HG03439 (cell line): ENCODE data around the gene DPH2.

Source experiments
- ATAC-seq: cut with Tn5 transposase; IDR thresholded peaks from one replicate; pipeline ENCODE4 v1.9.1; 2021; ENCODE audit warnings: mild to moderate bottlenecking, moderate library complexity; ENCODE audit not compliant: unreplicated experiment

Gene DPH2

GRCh38 chr1:43997295-43997999, 27.6 kb downstream of the DPH2 start:
- ATAC-seq = no peak

- no peak for ATAC-seq
Measured at GRCh38 chr1:43998000-43998378, 28.2 kb downstream of the DPH2 start.

- no peak for ATAC-seq
Measured at GRCh38 chr1:43999455-43999854, 29.6 kb downstream of the DPH2 start.

GRCh38 chr1:44000122-44000665, 30.4 kb downstream of the DPH2 start:
- no peak for ATAC-seq

- ATAC-seq = no peak
Measured at GRCh38 chr1:44002165-44002564, 32.4 kb downstream of the DPH2 start.

GRCh38 chr1:44002606-44003157, 32.9 kb downstream of the DPH2 start:
- ATAC-seq = no peak

- no peak for ATAC-seq
Measured at GRCh38 chr1:44008259-44008658, 38.4 kb downstream of the DPH2 start.

GRCh38 chr1:44010935-44011471, 41.2 kb downstream of the DPH2 start:
- no peak for ATAC-seq

GRCh38 chr1:44012404-44012803, 42.6 kb downstream of the DPH2 start:
- ATAC-seq = no peak

GRCh38 chr1:44012941-44013609, 43.3 kb downstream of the DPH2 start:
- ATAC-seq = no peak

- ATAC-seq = no peak
Measured at GRCh38 chr1:44013949-44014348, 44.1 kb downstream of the DPH2 start.

- no peak for ATAC-seq
Measured at GRCh38 chr1:44014365-44015104, 44.7 kb downstream of the DPH2 start.

GRCh38 chr1:44015206-44015605, 45.4 kb downstream of the DPH2 start:
- ATAC-seq = no peak

GRCh38 chr1:44016041-44016889, 46.5 kb downstream of the DPH2 start:
- no peak for ATAC-seq

- no peak for ATAC-seq
Measured at GRCh38 chr1:44016890-44017400, 47.1 kb downstream of the DPH2 start.

- ATAC-seq = no peak
Measured at GRCh38 chr1:44019466-44019948, 49.7 kb downstream of the DPH2 start.

- ATAC-seq = no peak
Measured at GRCh38 chr1:44020464-44020863, 50.7 kb downstream of the DPH2 start.

- no peak for ATAC-seq
Measured at GRCh38 chr1:44021156-44021555, 51.3 kb downstream of the DPH2 start.

GRCh38 chr1:44021581-44022321, 51.9 kb downstream of the DPH2 start:
- ATAC-seq = no peak
